ENCODE measurements around the gene SLC6A14.

Gene SLC6A14

DNA sequence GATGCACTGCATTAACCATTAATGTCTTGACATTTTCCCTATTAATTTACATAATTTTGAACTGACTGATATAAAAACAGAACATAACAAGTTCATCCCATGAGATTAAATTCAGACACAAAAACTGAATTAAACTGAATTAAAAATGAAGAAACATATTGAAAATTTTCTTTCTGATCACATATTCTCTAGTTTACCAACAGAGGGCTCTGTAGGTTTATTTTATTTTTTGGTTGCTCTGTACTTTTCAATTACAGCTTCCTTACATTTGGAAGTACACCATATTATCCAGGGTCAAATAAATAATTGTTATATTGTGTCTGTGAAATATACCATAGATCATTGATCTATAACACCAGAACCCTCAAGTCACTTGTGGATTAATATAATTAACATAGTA lies 53.7 kb downstream of the SLC6A14 start:
- TF ChIP-seq, protein P1, sequence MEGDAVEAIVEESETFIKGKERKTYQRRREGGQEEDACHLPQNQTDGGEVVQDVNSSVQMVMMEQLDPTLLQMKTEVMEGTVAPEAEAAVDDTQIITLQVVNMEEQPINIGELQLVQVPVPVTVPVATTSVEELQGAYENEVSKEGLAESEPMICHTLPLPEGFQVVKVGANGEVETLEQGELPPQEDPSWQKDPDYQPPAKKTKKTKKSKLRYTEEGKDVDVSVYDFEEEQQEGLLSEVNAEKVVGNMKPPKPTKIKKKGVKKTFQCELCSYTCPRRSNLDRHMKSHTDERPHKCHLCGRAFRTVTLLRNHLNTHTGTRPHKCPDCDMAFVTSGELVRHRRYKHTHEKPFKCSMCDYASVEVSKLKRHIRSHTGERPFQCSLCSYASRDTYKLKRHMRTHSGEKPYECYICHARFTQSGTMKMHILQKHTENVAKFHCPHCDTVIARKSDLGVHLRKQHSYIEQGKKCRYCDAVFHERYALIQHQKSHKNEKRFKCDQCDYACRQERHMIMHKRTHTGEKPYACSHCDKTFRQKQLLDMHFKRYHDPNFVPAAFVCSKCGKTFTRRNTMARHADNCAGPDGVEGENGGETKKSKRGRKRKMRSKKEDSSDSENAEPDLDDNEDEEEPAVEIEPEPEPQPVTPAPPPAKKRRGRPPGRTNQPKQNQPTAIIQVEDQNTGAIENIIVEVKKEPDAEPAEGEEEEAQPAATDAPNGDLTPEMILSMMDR (IDR thresholded peaks at IDR 0.05) = peak in 1 of 2 experiments; percentile 8
- Histone ChIP-seq H3K4me3 (no peak overlapping the region), H3K27ac (no peak overlapping the region), H3K27me3 (no peaks in the 10 kb centered on the region), H3K4me1 (no peaks in the 10 kb centered on the region), H3K9me3 (no peaks in the 10 kb centered on the region), H3K36me3 (no peaks in the 10 kb centered on the region)
- no peak for DNase-seq
- intact Hi-C loops (cut with DNase I; ENCODE audit: low total_unique reads) = no loop called here

- intact Hi-C loops (cut with DNase I; ENCODE audit: low total_unique reads) = no loop called here
- H3K4me3 ChIP-seq = no peak overlapping the region
- no peaks in the 10 kb centered on the region for H3K27me3 ChIP-seq
- no peak for DNase-seq
- H3K4me1 ChIP-seq = no peaks in the 10 kb centered on the region
- H3K27ac ChIP-seq = no peak overlapping the region
- no peaks in the 10 kb centered on the region for H3K36me3 ChIP-seq
- H3K9me3 ChIP-seq = no peaks in the 10 kb centered on the region
- TF ChIP-seq, protein P1 (IDR thresholded peaks at IDR 0.05) = no peak
These were observed 56.9 kb downstream of the SLC6A14 start for GRCh38 chrX:116493271-116493670.

- H3K4me1 ChIP-seq = no peaks in the 10 kb centered on the region
- no peaks in the 10 kb centered on the region for H3K27me3 ChIP-seq
- no peaks in the 10 kb centered on the region for H3K36me3 ChIP-seq
- H3K4me3 ChIP-seq = no peak overlapping the region
- H3K9me3 ChIP-seq = no peaks in the 10 kb centered on the region
- intact Hi-C loops (cut with DNase I; ENCODE audit: low total_unique reads) = no loop called here
- DNase-seq = no peak
- TF ChIP-seq, protein P1 (IDR thresholded peaks at IDR 0.05) = no peak
- H3K27ac ChIP-seq = no peak overlapping the region
These were observed 63.4 kb downstream of the SLC6A14 start for GRCh38 chrX:116499780-116500179.
